HG02798 (cell line): ENCODE results near the gene KRT28.

Source experiments
- ATAC-seq: cut with Tn5 transposase; IDR thresholded peaks from one replicate; pipeline ENCODE4 v1.9.1; 2021; ENCODE audit warnings: mild to moderate bottlenecking; ENCODE audit not compliant: unreplicated experiment, poor library complexity

Gene KRT28

GRCh38 chr17:40799859-40800258, at the start of gene KRT28:
TSS of gene KRT28 (minus strand) at chr17:40799959. CDS start at chr17:40799893, 66 bp downstream.
- no peak for ATAC-seq

- no peak for ATAC-seq
Observed at GRCh38 chr17:40848583-40849235, 49.0 kb upstream of the KRT28 start.

- no peak for ATAC-seq
Observed at GRCh38 chr17:40846515-40847144, 46.9 kb upstream of the KRT28 start.

- no peak for ATAC-seq
Observed at GRCh38 chr17:40844671-40845107, 44.9 kb upstream of the KRT28 start.

- no peak for ATAC-seq
Observed at GRCh38 chr17:40843242-40843641, 43.5 kb upstream of the KRT28 start.

- no peak for ATAC-seq
Observed at GRCh38 chr17:40841246-40841645, 41.5 kb upstream of the KRT28 start.

GRCh38 chr17:40839194-40839593, 39.4 kb upstream of the KRT28 start:
- ATAC-seq = no peak

GRCh38 chr17:40836020-40836419, 36.3 kb upstream of the KRT28 start:
- ATAC-seq = no peak

- ATAC-seq = no peak
Observed at GRCh38 chr17:40833882-40834281, 34.1 kb upstream of the KRT28 start.

- no peak for ATAC-seq
Observed at GRCh38 chr17:40832840-40833239, 33.1 kb upstream of the KRT28 start.

- ATAC-seq = no peak
Observed at GRCh38 chr17:40830085-40830776, 30.5 kb upstream of the KRT28 start.

GRCh38 chr17:40828454-40829044, 28.8 kb upstream of the KRT28 start:
- ATAC-seq = no peak

GRCh38 chr17:40827746-40828453, 28.1 kb upstream of the KRT28 start:
- no peak for ATAC-seq

- no peak for ATAC-seq
Observed at GRCh38 chr17:40825599-40825998, 25.8 kb upstream of the KRT28 start.

- no peak for ATAC-seq
Observed at GRCh38 chr17:40824015-40824832, 24.5 kb upstream of the KRT28 start.

- no peak for ATAC-seq
Observed at GRCh38 chr17:40822132-40822812, 22.5 kb upstream of the KRT28 start, which contains the start of gene KRT10. TSS of gene KRT10 (minus strand) at chr17:40822614. CDS start at chr17:40822585, 29 bp downstream.

- ATAC-seq = no peak
Observed at GRCh38 chr17:40821536-40821935, 21.8 kb upstream of the KRT28 start.

GRCh38 chr17:40820228-40820838, 20.6 kb upstream of the KRT28 start:
- ATAC-seq = no peak
